GM18526 (cell line): ENCODE data around the gene RECQL5.

Experiments used
- POLR2A ChIP-seq: IDR thresholded peaks from 3 replicates; pipeline ENCODE4 v1.6.1; 2011; ENCODE audit not compliant: insufficient read length; ENCODE audit errors: extremely low read depth

The RECQL5 gene

GRCh38 chr17:75601057-75601987 lies 65.6 kb downstream of the RECQL5 start:
- no peak for TF ChIP-seq POLR2A

- no peak for TF ChIP-seq POLR2A
Measured at GRCh38 chr17:75596320-75597087, 70.5 kb downstream of the RECQL5 start.

- TF ChIP-seq POLR2A: no peak
Measured at GRCh38 chr17:75595920-75596313, 71.0 kb downstream of the RECQL5 start.

- no peak for TF ChIP-seq POLR2A
Measured at GRCh38 chr17:75595284-75595919, 71.6 kb downstream of the RECQL5 start.

- TF ChIP-seq POLR2A: no peak
Measured at GRCh38 chr17:75594499-75595283, 72.3 kb downstream of the RECQL5 start.

- no peak for TF ChIP-seq POLR2A
Measured at GRCh38 chr17:75592348-75593020, 74.5 kb downstream of the RECQL5 start.

- TF ChIP-seq POLR2A: no peak
Measured at GRCh38 chr17:75591722-75592302, 75.1 kb downstream of the RECQL5 start.

GRCh38 chr17:75590849-75591721 lies 75.9 kb downstream of the RECQL5 start:
- TF ChIP-seq POLR2A: no peak

- TF ChIP-seq POLR2A: no peak
Measured at GRCh38 chr17:75590314-75590761, 76.6 kb downstream of the RECQL5 start.

GRCh38 chr17:75589919-75590303 lies 77.0 kb downstream of the RECQL5 start:
- TF ChIP-seq POLR2A: no peak

- TF ChIP-seq POLR2A: no peak
Measured at GRCh38 chr17:75589012-75589918, 77.7 kb downstream of the RECQL5 start.

- no peak for TF ChIP-seq POLR2A
Measured at GRCh38 chr17:75588596-75589011, 78.3 kb downstream of the RECQL5 start.
